ENCODE data around the gene TRIM7. TPM values are rescaled to one million over a fixed set of nuclear protein-coding genes. Genes with fewer than 3 reads are reported as not detected.
A peak's percentile ranks its signal among the peaks of the same experiment; 100 is the strongest.

The TRIM7 gene
- total RNA-seq, 1 donor: 2.2 TPM

DNA sequence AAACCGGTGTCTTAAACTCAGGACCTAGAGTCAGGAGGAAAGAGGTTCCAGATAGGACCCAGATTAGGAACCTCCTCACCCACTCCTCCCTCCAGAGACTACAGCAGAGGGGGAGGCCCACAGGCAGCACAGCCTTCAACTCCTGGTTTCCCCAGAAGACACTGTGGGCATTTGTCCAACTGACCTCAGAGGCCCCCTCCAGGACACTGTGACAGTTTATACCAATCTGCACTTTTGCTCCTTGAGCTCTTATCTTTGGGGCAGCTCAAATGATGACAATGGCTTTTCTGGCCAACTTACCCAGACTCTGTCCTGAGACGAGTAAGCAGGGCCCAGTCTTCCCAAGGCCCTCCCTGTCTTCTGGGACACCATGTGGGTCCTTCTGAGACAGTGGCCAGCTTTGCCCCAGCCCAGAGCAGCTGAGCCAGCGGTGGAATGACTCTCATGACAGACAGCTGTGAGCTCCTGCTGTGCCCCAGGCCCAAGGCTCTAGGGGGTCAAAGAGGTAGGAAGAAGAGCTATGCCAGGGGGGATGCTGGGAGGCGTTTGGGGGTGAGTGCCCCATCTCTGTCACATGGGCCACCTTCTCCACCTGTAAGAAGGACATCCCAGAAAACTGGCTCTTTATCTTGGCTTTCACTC is 43.3 kb downstream of the TRIM7 start:
- no peak for TF ChIP-seq CTCF (IDR thresholded peaks at IDR 0.05; ENCODE audit: insufficient read depth, low read depth, low read length)
- DNase-seq (ENCODE audit: low read depth): no peak
- H3K4me3 ChIP-seq (ENCODE audit: low read depth, low read length): peak overlapping the region; percentile 35

DNA sequence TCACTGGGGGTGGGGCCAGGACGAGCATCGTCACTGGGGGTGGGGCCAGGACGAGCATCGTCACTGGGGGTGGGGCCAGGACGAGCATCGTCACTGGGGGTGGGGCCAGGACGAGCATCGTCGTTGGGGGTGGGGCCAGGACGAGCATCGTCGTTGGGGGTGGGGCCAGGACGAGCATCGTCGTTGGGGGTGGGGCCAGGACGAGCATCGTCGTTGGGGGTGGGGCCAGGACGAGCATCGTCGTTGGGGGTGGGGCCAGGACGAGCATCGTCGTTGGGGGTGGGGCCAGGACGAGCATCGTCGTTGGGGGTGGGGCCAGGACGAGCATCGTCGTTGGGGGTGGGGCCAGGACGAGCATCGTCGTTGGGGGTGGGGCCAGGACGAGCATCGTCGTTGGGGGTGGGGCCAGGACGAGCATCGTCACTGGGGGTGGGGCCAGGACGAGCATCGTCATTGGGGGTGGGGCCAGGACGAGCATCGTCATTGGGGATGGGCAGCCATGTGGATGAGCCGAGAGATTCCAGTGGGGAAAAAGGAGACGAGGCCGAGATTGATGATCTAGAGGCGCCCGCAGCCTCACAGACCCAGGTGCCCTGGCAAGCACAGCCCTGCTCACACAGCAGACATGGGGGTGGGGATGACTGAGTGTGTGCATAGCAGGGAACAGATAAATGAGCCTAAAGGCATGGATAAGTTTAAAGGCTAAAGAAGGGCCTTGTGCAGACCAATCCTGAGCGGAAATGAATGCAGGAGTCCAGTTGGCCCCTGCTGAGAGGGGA is 44.1 kb downstream of the TRIM7 start:
- DNase-seq (ENCODE audit: low read depth): peak; percentile 73
- peak overlapping the region; percentile 35 for H3K4me3 ChIP-seq (ENCODE audit: low read depth, low read length)

DNA sequence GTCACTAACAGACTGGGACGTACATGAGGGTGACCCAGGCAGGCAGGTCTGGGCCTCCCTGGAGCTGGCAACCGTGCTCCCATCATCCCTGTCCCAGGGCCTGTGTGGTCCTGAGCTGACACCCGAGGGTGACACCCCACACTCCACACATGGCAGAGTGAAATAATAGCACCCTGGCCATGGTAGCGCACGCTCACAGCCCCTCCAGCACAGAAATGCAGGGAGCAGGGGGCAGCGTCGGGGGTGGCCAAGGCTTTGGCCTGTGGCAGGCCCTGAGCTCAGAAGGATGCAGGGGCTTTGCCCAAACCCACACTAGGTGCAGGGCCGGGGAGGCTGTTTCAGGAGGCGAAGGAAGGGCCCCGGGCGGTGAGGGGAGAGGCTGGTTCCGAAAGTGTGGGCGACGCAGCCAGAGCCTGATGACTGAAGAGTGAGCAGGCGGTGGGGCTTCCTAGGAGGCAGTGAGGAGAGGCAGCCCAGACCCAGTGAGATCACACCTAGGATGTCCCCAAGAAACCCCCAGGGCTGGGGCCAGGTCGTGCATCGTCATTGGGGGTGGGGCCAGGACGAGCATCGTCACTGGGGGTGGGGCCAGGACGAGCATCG is 44.7 kb downstream of the TRIM7 start:
- TF ChIP-seq CTCF (IDR thresholded peaks at IDR 0.05; ENCODE audit: insufficient read depth, low read depth, low read length): no peak
- peak; percentile 55 for DNase-seq (ENCODE audit: low read depth)
- peak overlapping the region; percentile 51 for H3K4me3 ChIP-seq (ENCODE audit: low read depth, low read length)

- TF ChIP-seq CTCF (IDR thresholded peaks at IDR 0.05; ENCODE audit: insufficient read depth, low read depth, low read length): peak; percentile 94
- DNase-seq (ENCODE audit: low read depth): peak; percentile 76
- no peak overlapping the region for H3K4me3 ChIP-seq (ENCODE audit: low read depth, low read length)
Measured at GRCh38 chr5:181159286-181160151, 45.5 kb downstream of the TRIM7 start.

DNA sequence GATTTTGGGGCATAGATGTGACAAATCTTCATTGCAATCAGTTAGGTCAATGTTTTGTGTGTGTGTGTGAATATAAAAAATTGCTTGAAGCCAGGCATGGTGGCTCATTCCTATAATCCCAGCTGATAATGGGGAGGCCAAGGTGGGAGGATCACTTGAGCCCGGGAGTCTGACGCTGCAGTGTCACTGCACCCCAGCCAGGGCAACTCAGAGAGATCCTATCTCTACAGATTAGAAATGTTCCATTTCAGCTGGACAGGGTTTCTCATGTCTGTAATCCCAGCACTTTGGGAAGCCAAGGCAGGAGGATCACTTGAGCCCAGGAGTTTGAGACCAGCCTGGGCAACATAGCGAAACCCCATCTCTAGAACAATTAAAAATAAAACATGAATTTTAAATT is 46.1 kb downstream of the TRIM7 start:
- TF ChIP-seq CTCF (IDR thresholded peaks at IDR 0.05; ENCODE audit: insufficient read depth, low read depth, low read length): no peak
- no peak overlapping the region for H3K4me3 ChIP-seq (ENCODE audit: low read depth, low read length)
- no peak for DNase-seq (ENCODE audit: low read depth)

- no peak for DNase-seq (ENCODE audit: low read depth)
- TF ChIP-seq CTCF (IDR thresholded peaks at IDR 0.05; ENCODE audit: insufficient read depth, low read depth, low read length): no peak
- no peak overlapping the region for H3K4me3 ChIP-seq (ENCODE audit: low read depth, low read length)
Measured at GRCh38 chr5:181156758-181157157, 48.2 kb downstream of the TRIM7 start.

All from fibroblast of villous mesenchyme (primary cell).